WTC11 (cell line): Measurements from ENCODE around the gene AGBL1.

Experiments
- ATF1 ChIP-seq: sonication (generic); formaldehyde crosslinking; IDR thresholded peaks from 2 replicates; pipeline ENCODE4 v1.8.1; 2023; ENCODE audit warnings: mild to moderate bottlenecking, moderate library complexity, missing genetic modification reagents
- CREB1 ChIP-seq: sonication (generic); formaldehyde crosslinking; IDR thresholded peaks from 2 replicates; pipeline ENCODE4 v1.8.0; 2023; ENCODE audit warnings: mild to moderate bottlenecking, missing genetic modification reagents
- CTCF ChIP-seq: fragments of 200-600 bp; IDR thresholded peaks from 2 replicates; pipeline ENCODE4 v1.8.0; 2022; ENCODE audit warnings: antibody characterized with exemption
- ESRRA ChIP-seq: sonication (generic); formaldehyde crosslinking; IDR thresholded peaks from 2 replicates; pipeline ENCODE4 v1.8.1; 2022; ENCODE audit warnings: mild to moderate bottlenecking, missing genetic modification reagents, borderline replicate concordance
- GTF2I ChIP-seq: fragments of 250-450 bp; sonication (Bioruptor Pico); conservative IDR thresholded peaks from 2 replicates; pipeline ENCODE4 v1.4.0; 2021; ENCODE audit warnings: mild to moderate bottlenecking
- MAX ChIP-seq: sonication (generic); formaldehyde crosslinking; IDR thresholded peaks from 2 replicates; pipeline ENCODE4 v1.8.0; 2022; ENCODE audit warnings: mild to moderate bottlenecking, missing genetic modification reagents
- TF ChIP-seq, protein P1 (sequence below): fragments of 250-450 bp; sonication (Bioruptor Pico); conservative IDR thresholded peaks from 2 replicates; pipeline ENCODE4 v1.9.0; 2021; ENCODE audit warnings: mild to moderate bottlenecking
- TF ChIP-seq, protein P2 (sequence below): sonication (generic); formaldehyde crosslinking; IDR thresholded peaks from 2 replicates; pipeline ENCODE4 v1.8.1; 2023; ENCODE audit warnings: mild to moderate bottlenecking, missing genetic modification reagents, moderate library complexity

DNA sequence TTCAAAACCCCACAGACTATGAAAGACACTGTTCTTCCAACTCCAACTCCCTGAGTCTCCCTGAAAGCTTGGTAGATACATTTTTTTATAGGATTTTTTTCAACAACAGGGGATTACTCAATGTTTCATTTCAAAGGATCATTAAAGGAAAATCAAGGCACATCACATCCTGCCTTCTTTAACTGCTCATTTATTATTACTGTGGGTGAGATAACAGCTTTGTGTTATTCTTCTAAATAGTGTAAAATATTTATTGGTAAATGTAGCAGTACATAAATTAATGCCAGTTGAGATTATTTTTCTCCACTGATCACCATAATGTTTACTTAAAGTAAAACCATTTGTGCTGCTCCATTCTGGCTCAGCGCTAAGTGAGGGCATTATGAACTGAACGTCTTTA lies 57.2 kb downstream of the AGBL1 start:
- TF ChIP-seq CREB1 (CRISPR knock-in tag): no peak
- no peak for TF ChIP-seq CTCF
- TF ChIP-seq, protein P1, sequence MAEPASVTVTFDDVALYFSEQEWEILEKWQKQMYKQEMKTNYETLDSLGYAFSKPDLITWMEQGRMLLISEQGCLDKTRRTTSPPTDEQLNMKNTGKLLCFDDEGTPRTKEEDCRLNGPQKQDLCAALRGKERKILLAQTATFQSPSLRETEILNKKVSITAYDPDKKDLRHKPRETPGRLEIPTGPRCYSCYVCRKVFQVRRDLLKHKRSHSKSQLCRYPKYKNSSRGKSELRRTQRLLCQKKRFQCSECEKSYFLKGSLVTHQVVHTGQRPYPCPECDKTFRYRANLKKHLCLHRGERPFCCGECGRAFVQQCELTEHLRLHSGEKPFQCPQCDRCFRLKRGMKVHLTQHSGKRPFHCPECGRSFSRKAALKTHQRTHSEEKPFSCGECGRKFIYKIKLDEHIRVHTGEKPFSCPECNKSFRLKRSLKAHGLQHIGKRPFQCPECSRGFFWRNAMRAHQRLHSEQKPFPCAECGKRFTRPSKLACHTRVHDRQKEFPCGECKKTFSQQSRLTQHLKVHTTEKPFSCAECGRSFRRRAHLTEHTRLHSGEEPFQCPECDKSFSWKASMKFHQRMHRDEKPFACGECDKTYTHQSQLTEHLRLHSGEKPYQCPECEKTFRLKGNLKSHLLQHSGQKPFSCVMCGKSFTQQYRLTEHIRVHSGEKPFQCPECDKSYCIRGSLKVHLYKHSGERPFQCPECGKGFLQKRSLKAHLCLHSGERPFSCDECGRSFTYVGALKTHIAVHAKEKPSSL (CRISPR knock-in tag): no peak
- no peak for TF ChIP-seq ATF1 (CRISPR knock-in tag)
- no peak for TF ChIP-seq ESRRA
- no peak for TF ChIP-seq MAX (CRISPR knock-in tag)
- no peak for TF ChIP-seq GTF2I (CRISPR knock-in tag)
- TF ChIP-seq, protein P2, sequence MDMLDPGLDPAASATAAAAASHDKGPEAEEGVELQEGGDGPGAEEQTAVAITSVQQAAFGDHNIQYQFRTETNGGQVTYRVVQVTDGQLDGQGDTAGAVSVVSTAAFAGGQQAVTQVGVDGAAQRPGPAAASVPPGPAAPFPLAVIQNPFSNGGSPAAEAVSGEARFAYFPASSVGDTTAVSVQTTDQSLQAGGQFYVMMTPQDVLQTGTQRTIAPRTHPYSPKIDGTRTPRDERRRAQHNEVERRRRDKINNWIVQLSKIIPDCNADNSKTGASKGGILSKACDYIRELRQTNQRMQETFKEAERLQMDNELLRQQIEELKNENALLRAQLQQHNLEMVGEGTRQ (CRISPR knock-in tag): no peak
